OCI-LY7 (cell line): ENCODE data around the gene PLCB1.

ENCODE experiments used
- EZH2phosphoT487 ChIP-seq: fragments of 200-600 bp; sonication (generic); IDR thresholded peaks from 2 replicates; pipeline ENCODE4 v1.6.1; 2018; ENCODE audit warnings: low read depth, borderline replicate concordance, mild to moderate bottlenecking, mixed run types, antibody characterized with exemption, low read length, moderate library complexity, mixed read lengths
- TF ChIP-seq, protein P1 (sequence below): fragments of 200-600 bp; sonication (generic); conservative IDR thresholded peaks from 2 replicates; pipeline ENCODE4 v1.5.1; 2014; ENCODE audit warnings: mild to moderate bottlenecking, antibody characterized with exemption, low read length, moderate library complexity, mixed read lengths

DNA sequence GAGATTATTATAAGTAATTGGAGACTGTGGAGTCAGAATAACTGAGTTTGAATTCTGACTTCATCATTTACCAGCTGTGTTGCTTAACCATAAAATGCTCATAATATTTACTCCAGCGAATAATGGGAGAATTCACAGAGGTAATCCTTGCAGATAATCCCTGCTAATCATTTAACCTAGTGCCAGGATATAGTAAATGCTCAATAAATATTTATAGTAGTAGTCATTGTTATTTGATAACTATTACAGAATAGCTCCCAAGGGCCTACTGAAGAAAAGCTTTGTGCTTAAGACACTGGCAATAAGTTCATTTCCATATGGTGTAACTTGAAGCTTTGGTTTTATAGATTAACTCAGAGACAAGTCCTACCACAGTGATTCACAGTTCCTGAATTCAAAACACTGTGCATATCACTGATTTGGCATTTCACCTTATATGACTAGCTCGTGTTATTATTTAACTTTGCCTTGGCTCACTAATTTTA is 728.0 kb downstream of the PLCB1 start:
- TF ChIP-seq, protein P1, sequence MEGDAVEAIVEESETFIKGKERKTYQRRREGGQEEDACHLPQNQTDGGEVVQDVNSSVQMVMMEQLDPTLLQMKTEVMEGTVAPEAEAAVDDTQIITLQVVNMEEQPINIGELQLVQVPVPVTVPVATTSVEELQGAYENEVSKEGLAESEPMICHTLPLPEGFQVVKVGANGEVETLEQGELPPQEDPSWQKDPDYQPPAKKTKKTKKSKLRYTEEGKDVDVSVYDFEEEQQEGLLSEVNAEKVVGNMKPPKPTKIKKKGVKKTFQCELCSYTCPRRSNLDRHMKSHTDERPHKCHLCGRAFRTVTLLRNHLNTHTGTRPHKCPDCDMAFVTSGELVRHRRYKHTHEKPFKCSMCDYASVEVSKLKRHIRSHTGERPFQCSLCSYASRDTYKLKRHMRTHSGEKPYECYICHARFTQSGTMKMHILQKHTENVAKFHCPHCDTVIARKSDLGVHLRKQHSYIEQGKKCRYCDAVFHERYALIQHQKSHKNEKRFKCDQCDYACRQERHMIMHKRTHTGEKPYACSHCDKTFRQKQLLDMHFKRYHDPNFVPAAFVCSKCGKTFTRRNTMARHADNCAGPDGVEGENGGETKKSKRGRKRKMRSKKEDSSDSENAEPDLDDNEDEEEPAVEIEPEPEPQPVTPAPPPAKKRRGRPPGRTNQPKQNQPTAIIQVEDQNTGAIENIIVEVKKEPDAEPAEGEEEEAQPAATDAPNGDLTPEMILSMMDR = no peak
- no peak for TF ChIP-seq EZH2phosphoT487
